Upper lobe of right lung (tissue), 1 donor: Measurements from ENCODE around the gene IL34. TPM values are rescaled to one million over a fixed set of nuclear protein-coding genes. Genes with fewer than 3 reads are reported as not detected.

ENCODE experiments used
- ATAC-seq: fragments of 200-7000 bp; cut with Tn5 transposase; one replicate; pipeline ENCODE4 v1.9.1; 2020; ENCODE audit warnings: mild to moderate bottlenecking, moderate library complexity
- DNase-seq: peaks from one replicate; pipeline ENCODE4 v3.0.0-alpha.2; 2020
- H3K27ac ChIP-seq: fragments of 200-600 bp; one replicate; pipeline ENCODE4 v1.8.0; 2022
- H3K27me3 ChIP-seq: fragments of 200-600 bp; one replicate; pipeline ENCODE4 v1.8.0; 2022; ENCODE audit warnings: mild to moderate bottlenecking
- H3K36me3 ChIP-seq: fragments of 200-600 bp; one replicate; pipeline ENCODE4 v1.8.0; 2022
- H3K4me1 ChIP-seq: fragments of 200-600 bp; one replicate; pipeline ENCODE4 v1.8.0; 2022
- H3K4me3 ChIP-seq: fragments of 200-600 bp; one replicate; pipeline ENCODE4 v1.8.0; 2022; ENCODE audit warnings: mild to moderate bottlenecking
- H3K9me3 ChIP-seq: fragments of 200-600 bp; one replicate; pipeline ENCODE4 v1.8.0; 2022
- intact Hi-C: fragments of 100-400 bp; cut with DNase I; formaldehyde crosslinking; loops from one replicate; pipeline ENCODE4 v1.11.0; 2022
- total RNA-seq: library from RNA; stranded (reverse); fragmentation: NEBNext Ultra II Directional; extraction: Animal tissue kit (Norgen Biotek cat#: 25700); gene quantifications from one replicate; pipeline ENCODE4 v1.2.1, GENCODE V29; 2021
- TF ChIP-seq, protein P1 (sequence below): fragments of 200-600 bp; IDR thresholded peaks from one replicate; pipeline ENCODE4 v1.8.0; 2022; ENCODE audit warnings: antibody characterized with exemption
- donor health status: DM: no; HTN: yes; CAD: no; lungs with severe emphysema.

Gene IL34
- total RNA-seq, 1 donor from 2014 or later, result 3.3 TPM

DNA sequence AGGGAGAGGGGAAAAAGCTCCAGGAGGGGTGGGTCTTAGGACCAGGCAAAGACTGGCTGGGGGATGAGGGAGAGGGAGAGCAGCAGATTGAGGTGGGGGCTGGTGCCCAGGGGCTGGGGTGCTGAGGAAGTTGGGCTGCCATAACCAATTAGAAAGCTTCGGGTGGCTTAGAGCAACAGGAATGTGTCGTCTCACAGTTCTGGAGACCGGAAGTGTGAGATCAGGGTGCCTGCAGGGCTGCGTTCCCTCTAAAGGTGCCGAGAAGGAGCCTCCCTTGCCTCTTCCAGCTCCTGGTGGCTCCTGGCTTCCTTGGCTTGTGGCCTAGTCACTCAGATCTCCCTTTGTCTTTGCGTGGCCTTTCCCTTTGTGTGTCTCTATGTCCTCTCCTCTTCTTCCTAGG lies 2.2 kb downstream of the IL34 start:
- H3K4me1 ChIP-seq, result no peaks in the 10 kb centered on the region
- H3K27me3 ChIP-seq, result no peaks in the 10 kb centered on the region
- no peaks in the 10 kb centered on the region for H3K36me3 ChIP-seq
- no peak for ATAC-seq
- intact Hi-C loops, result no loop called here
- no peak overlapping the region for H3K4me3 ChIP-seq
- H3K27ac ChIP-seq, result no peak overlapping the region
- TF ChIP-seq, protein P1, sequence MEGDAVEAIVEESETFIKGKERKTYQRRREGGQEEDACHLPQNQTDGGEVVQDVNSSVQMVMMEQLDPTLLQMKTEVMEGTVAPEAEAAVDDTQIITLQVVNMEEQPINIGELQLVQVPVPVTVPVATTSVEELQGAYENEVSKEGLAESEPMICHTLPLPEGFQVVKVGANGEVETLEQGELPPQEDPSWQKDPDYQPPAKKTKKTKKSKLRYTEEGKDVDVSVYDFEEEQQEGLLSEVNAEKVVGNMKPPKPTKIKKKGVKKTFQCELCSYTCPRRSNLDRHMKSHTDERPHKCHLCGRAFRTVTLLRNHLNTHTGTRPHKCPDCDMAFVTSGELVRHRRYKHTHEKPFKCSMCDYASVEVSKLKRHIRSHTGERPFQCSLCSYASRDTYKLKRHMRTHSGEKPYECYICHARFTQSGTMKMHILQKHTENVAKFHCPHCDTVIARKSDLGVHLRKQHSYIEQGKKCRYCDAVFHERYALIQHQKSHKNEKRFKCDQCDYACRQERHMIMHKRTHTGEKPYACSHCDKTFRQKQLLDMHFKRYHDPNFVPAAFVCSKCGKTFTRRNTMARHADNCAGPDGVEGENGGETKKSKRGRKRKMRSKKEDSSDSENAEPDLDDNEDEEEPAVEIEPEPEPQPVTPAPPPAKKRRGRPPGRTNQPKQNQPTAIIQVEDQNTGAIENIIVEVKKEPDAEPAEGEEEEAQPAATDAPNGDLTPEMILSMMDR, result no peak
- no peaks in the 10 kb centered on the region for H3K9me3 ChIP-seq
- DNase-seq, result no peak

DNA sequence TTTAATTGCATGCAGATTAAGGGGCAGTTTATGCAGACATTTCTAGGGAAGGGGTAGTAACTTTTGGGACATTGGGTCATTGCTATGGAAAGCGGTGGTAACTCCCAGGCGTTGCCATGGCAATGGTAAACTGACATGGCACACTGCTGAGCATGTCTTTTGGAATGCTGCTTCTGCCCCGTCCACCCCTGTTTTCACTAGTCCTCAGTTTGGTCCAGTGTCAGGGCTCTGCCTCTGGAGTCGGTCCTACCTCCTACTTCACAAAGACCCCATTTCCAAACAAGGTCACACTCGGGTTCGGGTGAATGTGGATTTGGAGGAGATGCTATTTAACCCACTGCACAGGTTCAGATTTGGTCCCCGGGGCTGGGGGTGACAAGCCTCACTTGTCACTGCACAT lies 2.9 kb downstream of the IL34 start:
- DNase-seq (no peak), ATAC-seq (no peak)
- no peak overlapping the region for H3K4me3 ChIP-seq
- no peaks in the 10 kb centered on the region for H3K36me3 ChIP-seq
- peaks cover 5% of the 10 kb centered on the region for H3K4me1 ChIP-seq
- TF ChIP-seq, protein P1, result no peak
- no peaks in the 10 kb centered on the region for H3K27me3 ChIP-seq
- no peak overlapping the region for H3K27ac ChIP-seq
- no peaks in the 10 kb centered on the region for H3K9me3 ChIP-seq
- intact Hi-C loops, result no loop called here

DNA sequence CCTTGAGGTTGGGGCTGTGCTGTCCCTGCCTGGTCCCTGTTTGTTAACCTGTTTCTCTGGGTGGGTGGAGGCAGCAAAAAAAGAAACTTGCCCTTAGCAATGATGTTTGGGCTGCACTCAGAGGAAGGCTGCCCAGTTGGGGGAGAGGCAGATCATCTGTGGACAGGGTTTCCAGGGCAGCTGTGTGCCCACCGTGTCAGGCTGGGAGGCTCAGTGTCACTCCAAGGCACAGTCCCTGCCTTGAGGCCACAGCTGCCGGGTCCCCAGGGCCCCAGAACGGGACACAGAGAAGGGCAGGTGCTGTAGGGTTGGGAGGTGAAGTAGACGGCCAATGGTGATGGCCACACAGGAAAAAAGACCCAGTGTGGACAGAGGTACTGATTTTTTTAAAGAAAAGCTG lies 3.9 kb downstream of the IL34 start:
- intact Hi-C loops, result loop anchor here (10.0 kb wide), 1 partner anchor 115 kb away; no protein-coding TSS in a partner anchor
- Histone ChIP-seq H3K4me3 (no peak overlapping the region), H3K27ac (no peak overlapping the region), H3K27me3 (no peaks in the 10 kb centered on the region), H3K36me3 (no peaks in the 10 kb centered on the region), H3K9me3 (no peaks in the 10 kb centered on the region), H3K4me1 (peaks cover 7% of the 10 kb centered on the region)
- DNase-seq (peak; percentile 39), ATAC-seq (no peak)
- TF ChIP-seq, protein P1, result no peak

DNA sequence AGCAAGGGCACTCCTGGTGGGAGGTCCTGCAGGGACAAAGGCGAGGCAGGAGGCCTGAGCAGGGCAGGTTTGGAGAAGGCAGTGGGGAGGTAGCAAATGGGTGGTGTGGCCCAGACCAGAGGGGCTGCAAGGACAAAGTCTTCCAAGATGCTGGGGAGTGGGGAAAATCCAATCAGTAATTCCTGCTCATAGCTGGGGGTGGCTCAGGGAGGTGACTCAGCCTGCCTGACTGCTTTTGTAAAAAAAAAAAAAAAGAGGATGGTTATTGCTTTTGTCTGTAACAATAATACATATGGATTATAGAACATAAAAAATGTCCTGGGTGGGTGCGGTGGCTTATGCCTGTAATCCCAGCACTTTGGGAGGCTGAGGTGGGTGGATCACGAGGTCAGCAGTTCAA lies 5.2 kb downstream of the IL34 start:
- ATAC-seq (no peak), DNase-seq (peak; percentile 18)
- Histone ChIP-seq H3K4me1 (peaks cover 7% of the 10 kb centered on the region), H3K27ac (no peak overlapping the region), H3K4me3 (no peak overlapping the region), H3K27me3 (no peaks in the 10 kb centered on the region), H3K9me3 (no peaks in the 10 kb centered on the region), H3K36me3 (no peaks in the 10 kb centered on the region)
- TF ChIP-seq, protein P1, result no peak
- intact Hi-C loops, result loop anchor here (10.0 kb wide), 1 partner anchor 117 kb away; no protein-coding TSS in a partner anchor

DNA sequence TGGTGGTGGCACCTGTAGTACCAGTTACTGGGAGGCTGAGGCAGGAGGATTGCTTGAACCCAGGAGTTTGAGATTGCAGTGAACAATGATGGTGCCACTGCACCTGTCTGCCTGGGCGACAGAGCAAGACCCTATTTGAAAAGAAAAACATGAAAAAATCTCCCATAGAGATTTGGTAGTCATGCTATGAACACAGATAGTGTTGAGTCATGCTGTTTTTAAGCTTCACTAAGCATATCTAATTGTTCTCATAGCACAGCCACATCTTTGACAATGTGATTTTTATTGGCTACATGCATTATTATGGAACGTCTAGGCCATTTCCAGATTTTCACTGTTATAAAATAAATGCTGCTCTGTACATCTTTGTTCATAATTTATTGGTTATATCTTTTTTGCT lies 6.0 kb downstream of the IL34 start:
- no peaks in the 10 kb centered on the region for H3K9me3 ChIP-seq
- no peaks in the 10 kb centered on the region for H3K27me3 ChIP-seq
- ATAC-seq (no peak), DNase-seq (no peak)
- H3K4me1 ChIP-seq, result peaks cover 7% of the 10 kb centered on the region
- no peak overlapping the region for H3K27ac ChIP-seq
- H3K36me3 ChIP-seq, result no peaks in the 10 kb centered on the region
- intact Hi-C loops, result loop anchor here (10.0 kb wide), 1 partner anchor 118 kb away; no protein-coding TSS in a partner anchor
- H3K4me3 ChIP-seq, result no peak overlapping the region
- TF ChIP-seq, protein P1, result no peak

DNA sequence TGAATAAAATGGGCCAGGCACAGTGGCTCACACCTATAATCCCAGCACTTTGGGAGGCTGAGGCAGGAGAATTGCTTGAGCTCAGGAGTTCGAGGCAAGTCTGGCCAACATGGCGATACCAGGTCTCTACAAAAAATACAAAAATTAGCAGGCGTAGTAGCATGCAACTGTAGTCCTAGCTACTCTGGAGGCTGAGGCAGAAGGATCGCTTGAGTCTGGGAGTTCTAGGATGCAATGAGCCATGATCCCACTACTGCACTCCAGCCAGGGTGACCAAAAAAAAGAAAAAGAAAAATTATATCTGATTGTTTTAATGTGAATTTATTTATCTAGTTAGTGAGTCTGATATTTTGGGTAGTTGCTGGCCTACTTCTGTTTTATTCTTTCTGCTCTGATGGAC lies 7.0 kb downstream of the IL34 start:
- TF ChIP-seq, protein P1, result no peak
- DNase-seq, result peak; percentile 3
- Histone ChIP-seq H3K27me3 (no peaks in the 10 kb centered on the region), H3K9me3 (no peaks in the 10 kb centered on the region), H3K36me3 (no peaks in the 10 kb centered on the region), H3K27ac (no peak overlapping the region), H3K4me3 (no peak overlapping the region), H3K4me1 (peaks cover 7% of the 10 kb centered on the region)
- ATAC-seq, result no peak
- intact Hi-C loops, result loop anchor here (10.0 kb wide), 1 partner anchor 119 kb away; no protein-coding TSS in a partner anchor
